ENCODE data around the gene DRC7.
"Not testable (repeated sequence)": the region's sequence is repeated elsewhere in the genome, so short reads cannot be mapped to it uniquely, and the experiment has no call there.

Gene DRC7

GRCh38 chr16:57704011-57704904, 9.7 kb downstream of the DRC7 start:
- DNase-seq = no peak
- in situ Hi-C loops (cut with HindIII; ENCODE audit: low pct_ligation_motif_present, low pct_unique_long_range_greater_than_20kb, low sequenced_read_pairs) = no loop called here

GRCh38 chr16:57704905-57705852, 10.6 kb downstream of the DRC7 start:
- DNase-seq = no peak
- in situ Hi-C loops (cut with HindIII; ENCODE audit: low pct_ligation_motif_present, low pct_unique_long_range_greater_than_20kb, low sequenced_read_pairs) = no loop called here

GRCh38 chr16:57706717-57707116, 12.1 kb downstream of the DRC7 start:
- in situ Hi-C loops (cut with HindIII; ENCODE audit: low pct_ligation_motif_present, low pct_unique_long_range_greater_than_20kb, low sequenced_read_pairs) = no loop called here

GRCh38 chr16:57707331-57707730, 12.7 kb downstream of the DRC7 start:
- in situ Hi-C loops (cut with HindIII; ENCODE audit: low pct_ligation_motif_present, low pct_unique_long_range_greater_than_20kb, low sequenced_read_pairs) = no loop called here
- DNase-seq = no peak

More at GRCh38 chr16:57706717-57707116, 12.1 kb downstream of the DRC7 start:
- DNase-seq = no peak

GRCh38 chr16:57708168-57708567, 13.6 kb downstream of the DRC7 start:
- no peak for DNase-seq
- in situ Hi-C loops (cut with HindIII; ENCODE audit: low pct_ligation_motif_present, low pct_unique_long_range_greater_than_20kb, low sequenced_read_pairs) = no loop called here

- in situ Hi-C loops (cut with HindIII; ENCODE audit: low pct_ligation_motif_present, low pct_unique_long_range_greater_than_20kb, low sequenced_read_pairs) = no loop called here
Measured at GRCh38 chr16:57709663-57710062, 15.1 kb downstream of the DRC7 start.

GRCh38 chr16:57711346-57711745, 16.7 kb downstream of the DRC7 start:
- DNase-seq = no peak
- in situ Hi-C loops (cut with HindIII; ENCODE audit: low pct_ligation_motif_present, low pct_unique_long_range_greater_than_20kb, low sequenced_read_pairs) = no loop called here

More at GRCh38 chr16:57709663-57710062, 15.1 kb downstream of the DRC7 start:
- DNase-seq = no peak

- in situ Hi-C loops (cut with HindIII; ENCODE audit: low pct_ligation_motif_present, low pct_unique_long_range_greater_than_20kb, low sequenced_read_pairs) = no loop called here
- no peak for DNase-seq
Measured at GRCh38 chr16:57711993-57712392, 17.4 kb downstream of the DRC7 start.

GRCh38 chr16:57712569-57712968, 18.0 kb downstream of the DRC7 start:
- DNase-seq; in situ Hi-C loops (cut with HindIII; ENCODE audit: low pct_ligation_motif_present, low pct_unique_long_range_greater_than_20kb, low sequenced_read_pairs): not testable (repeated sequence)

- DNase-seq = no peak
- in situ Hi-C loops (cut with HindIII; ENCODE audit: low pct_ligation_motif_present, low pct_unique_long_range_greater_than_20kb, low sequenced_read_pairs) = no loop called here
Measured at GRCh38 chr16:57713596-57713995, 19.0 kb downstream of the DRC7 start.

- no peak for DNase-seq
- in situ Hi-C loops (cut with HindIII; ENCODE audit: low pct_ligation_motif_present, low pct_unique_long_range_greater_than_20kb, low sequenced_read_pairs) = no loop called here
Measured at GRCh38 chr16:57714047-57714446, 19.4 kb downstream of the DRC7 start.

- in situ Hi-C loops (cut with HindIII; ENCODE audit: low pct_ligation_motif_present, low pct_unique_long_range_greater_than_20kb, low sequenced_read_pairs) = no loop called here
- peak; percentile 79 for DNase-seq
Measured at GRCh38 chr16:57720142-57720575, 25.6 kb downstream of the DRC7 start.

- in situ Hi-C loops (cut with HindIII; ENCODE audit: low pct_ligation_motif_present, low pct_unique_long_range_greater_than_20kb, low sequenced_read_pairs) = no loop called here
- no peak for DNase-seq
Measured at GRCh38 chr16:57721356-57722209, 27.0 kb downstream of the DRC7 start.

GRCh38 chr16:57722210-57722499, 27.5 kb downstream of the DRC7 start:
- in situ Hi-C loops (cut with HindIII; ENCODE audit: low pct_ligation_motif_present, low pct_unique_long_range_greater_than_20kb, low sequenced_read_pairs) = no loop called here
- no peak for DNase-seq

- in situ Hi-C loops (cut with HindIII; ENCODE audit: low pct_ligation_motif_present, low pct_unique_long_range_greater_than_20kb, low sequenced_read_pairs) = no loop called here
Measured at GRCh38 chr16:57722651-57723050, 28.0 kb downstream of the DRC7 start.

GRCh38 chr16:57723170-57723569, 28.6 kb downstream of the DRC7 start:
- in situ Hi-C loops (cut with HindIII; ENCODE audit: low pct_ligation_motif_present, low pct_unique_long_range_greater_than_20kb, low sequenced_read_pairs) = no loop called here
- DNase-seq = peak; percentile 55

More at GRCh38 chr16:57722651-57723050, 28.0 kb downstream of the DRC7 start:
- DNase-seq = no peak

- in situ Hi-C loops (cut with HindIII; ENCODE audit: low pct_ligation_motif_present, low pct_unique_long_range_greater_than_20kb, low sequenced_read_pairs) = no loop called here
- DNase-seq = no peak
Measured at GRCh38 chr16:57724531-57724930, 29.9 kb downstream of the DRC7 start.

GRCh38 chr16:57725151-57725550, 30.5 kb downstream of the DRC7 start:
- DNase-seq = no peak
- in situ Hi-C loops (cut with HindIII; ENCODE audit: low pct_ligation_motif_present, low pct_unique_long_range_greater_than_20kb, low sequenced_read_pairs) = no loop called here
